GM12878 (cell line): ENCODE data around the gene PLCG2.

Experiments used
- CTCF ChIP-seq, 3 experiments: IDR thresholded peaks in 2 of 3; conservative IDR thresholded peaks in 1 of 3; 2 replicates each; pipeline ENCODE4 v1.5.1; 2011; ENCODE audit warnings: low read depth in 3 of 3, low read length in 3 of 3, mild to moderate bottlenecking in 3 of 3, control low read depth in 2 of 3, moderate library complexity in 2 of 3, inconsistent platforms in 1 of 3, mixed read lengths in 1 of 3; ENCODE audit not compliant: control insufficient read depth in 2 of 3, insufficient read depth in 1 of 3; ENCODE audit errors: extremely low read depth in 1 of 3
- HCFC1 ChIP-seq: fragments of 150-350 bp; IDR thresholded peaks from 2 replicates; pipeline ENCODE4 v1.6.1; 2014; ENCODE audit warnings: low read length
- SPI1 ChIP-seq: IDR thresholded peaks from 2 replicates; pipeline ENCODE4 v1.6.1; 2011; ENCODE audit warnings: low read depth, mild to moderate bottlenecking, low read length, moderate library complexity, borderline replicate concordance; ENCODE audit not compliant: insufficient read depth
- TF ChIP-seq, protein P1 (sequence below): fragments of 450-650 bp; formaldehyde crosslinking; IDR thresholded peaks from 2 replicates; pipeline ENCODE4 v1.5.0; 2022; ENCODE audit warnings: mild to moderate bottlenecking, missing genetic modification characterization

GRCh38 chr16:81786321-81786720 lies 7.2 kb downstream of the PLCG2 start:
- no peak for TF ChIP-seq SPI1
- TF ChIP-seq HCFC1, result no peak
- TF ChIP-seq, protein P1, sequence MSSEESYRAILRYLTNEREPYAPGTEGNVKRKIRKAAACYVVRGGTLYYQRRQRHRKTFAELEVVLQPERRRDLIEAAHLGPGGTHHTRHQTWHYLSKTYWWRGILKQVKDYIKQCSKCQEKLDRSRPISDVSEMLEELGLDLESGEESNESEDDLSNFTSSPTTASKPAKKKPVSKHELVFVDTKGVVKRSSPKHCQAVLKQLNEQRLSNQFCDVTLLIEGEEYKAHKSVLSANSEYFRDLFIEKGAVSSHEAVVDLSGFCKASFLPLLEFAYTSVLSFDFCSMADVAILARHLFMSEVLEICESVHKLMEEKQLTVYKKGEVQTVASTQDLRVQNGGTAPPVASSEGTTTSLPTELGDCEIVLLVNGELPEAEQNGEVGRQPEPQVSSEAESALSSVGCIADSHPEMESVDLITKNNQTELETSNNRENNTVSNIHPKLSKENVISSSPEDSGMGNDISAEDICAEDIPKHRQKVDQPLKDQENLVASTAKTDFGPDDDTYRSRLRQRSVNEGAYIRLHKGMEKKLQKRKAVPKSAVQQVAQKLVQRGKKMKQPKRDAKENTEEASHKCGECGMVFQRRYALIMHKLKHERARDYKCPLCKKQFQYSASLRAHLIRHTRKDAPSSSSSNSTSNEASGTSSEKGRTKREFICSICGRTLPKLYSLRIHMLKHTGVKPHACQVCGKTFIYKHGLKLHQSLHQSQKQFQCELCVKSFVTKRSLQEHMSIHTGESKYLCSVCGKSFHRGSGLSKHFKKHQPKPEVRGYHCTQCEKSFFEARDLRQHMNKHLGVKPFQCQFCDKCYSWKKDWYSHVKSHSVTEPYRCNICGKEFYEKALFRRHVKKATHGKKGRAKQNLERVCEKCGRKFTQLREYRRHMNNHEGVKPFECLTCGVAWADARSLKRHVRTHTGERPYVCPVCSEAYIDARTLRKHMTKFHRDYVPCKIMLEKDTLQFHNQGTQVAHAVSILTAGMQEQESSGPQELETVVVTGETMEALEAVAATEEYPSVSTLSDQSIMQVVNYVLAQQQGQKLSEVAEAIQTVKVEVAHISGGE (CRISPR knock-in tag), result no peak
- no peak for TF ChIP-seq CTCF (IDR thresholded peaks at IDR 0.05 in 2 of 3, conservative IDR thresholded peaks at IDR 0.05 in 1 of 3; ENCODE audit: control insufficient read depth in 2 of 3, extremely low read depth in 1 of 3, insufficient read depth in 1 of 3, low read depth in 3 of 3, low read length in 3 of 3)
